Epithelial cell of umbilical artery (primary cell): Measurements from ENCODE around the gene MAGEA3. TPM values are rescaled to one million over a fixed set of nuclear protein-coding genes. Genes with fewer than 3 reads are reported as not detected.

ENCODE experiments used
- total RNA-seq: library from RNA; depleted of rRNA; stranded (reverse); fragments of >200 nt; gene quantifications from 2 replicates; pipeline ENCODE4 v1.2.3, GENCODE V29; 2014

MAGEA3 gene, protein sequence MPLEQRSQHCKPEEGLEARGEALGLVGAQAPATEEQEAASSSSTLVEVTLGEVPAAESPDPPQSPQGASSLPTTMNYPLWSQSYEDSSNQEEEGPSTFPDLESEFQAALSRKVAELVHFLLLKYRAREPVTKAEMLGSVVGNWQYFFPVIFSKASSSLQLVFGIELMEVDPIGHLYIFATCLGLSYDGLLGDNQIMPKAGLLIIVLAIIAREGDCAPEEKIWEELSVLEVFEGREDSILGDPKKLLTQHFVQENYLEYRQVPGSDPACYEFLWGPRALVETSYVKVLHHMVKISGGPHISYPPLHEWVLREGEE
- not detected in 2 replicates for total RNA-seq

DNA sequence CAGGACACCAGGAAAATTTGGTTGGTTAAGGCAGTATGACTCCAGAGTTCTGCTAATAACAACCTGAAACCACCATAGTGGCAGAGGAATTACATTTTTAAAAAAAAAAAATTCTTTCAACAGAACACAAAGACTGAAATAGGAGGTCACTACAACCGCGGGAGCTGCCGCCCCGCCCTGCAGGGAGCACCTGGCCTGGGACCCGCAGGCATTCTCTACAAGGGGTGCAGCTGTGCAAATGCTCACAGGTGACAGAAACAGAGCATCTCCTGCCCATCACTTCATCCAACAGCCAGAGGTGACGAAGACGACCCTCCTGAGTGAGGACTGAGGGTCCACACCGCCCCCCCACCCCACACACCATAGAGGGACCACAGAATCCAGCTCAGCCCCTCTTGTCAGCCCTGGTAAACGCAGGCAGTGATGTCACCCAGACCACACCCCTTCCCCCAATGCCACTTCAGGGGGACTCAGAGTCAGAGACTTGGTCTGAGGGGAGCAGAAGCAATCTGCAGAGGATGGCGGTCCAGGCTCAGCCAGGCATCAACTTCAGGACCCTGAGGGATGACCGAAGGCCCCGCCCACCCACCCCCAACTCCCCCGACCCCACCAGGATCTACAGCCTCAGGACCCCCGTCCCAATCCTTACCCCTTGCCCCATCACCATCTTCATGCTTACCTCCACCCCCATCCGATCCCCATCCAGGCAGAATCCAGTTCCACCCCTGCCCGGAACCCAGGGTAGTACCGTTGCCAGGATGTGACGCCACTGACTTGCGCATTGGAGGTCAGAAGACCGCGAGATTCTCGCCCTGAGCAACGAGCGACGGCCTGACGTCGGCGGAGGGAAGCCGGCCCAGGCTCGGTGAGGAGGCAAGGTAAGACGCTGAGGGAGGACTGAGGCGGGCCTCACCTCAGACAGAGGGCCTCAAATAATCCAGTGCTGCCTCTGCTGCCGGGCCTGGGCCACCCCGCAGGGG, at the start of gene MAGEA3:
Gene MAGEA3 (plus strand): TSS at position 843 of the 980 bp plus-strand sequence. CDS start 2,039 bp downstream, outside the sequence.

DNA sequence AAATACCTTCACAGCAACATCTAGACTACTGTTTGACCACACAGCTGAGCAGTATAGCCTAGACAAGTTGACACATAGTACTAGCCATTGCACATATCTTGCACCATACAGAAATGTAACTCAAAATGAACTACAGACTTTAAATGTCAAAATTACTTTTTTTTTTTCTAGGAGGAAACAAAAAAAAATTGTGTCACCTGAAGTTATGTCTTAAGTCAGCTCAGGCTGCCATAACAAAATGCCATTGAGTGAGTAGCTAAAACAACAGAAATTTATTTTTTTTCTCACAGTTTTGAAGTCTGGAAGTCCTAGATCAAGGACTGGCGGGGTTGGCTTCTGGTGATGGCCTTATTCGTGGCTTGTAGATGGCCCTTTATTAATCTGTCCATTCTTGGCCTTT, 10.6 kb downstream of the MAGEA3 start, which contains the start of gene CSAG2:
Gene CSAG2 (minus strand): TSS at position 101 of the 400 bp plus-strand sequence. CDS start 161 bp downstream, outside the sequence.

DNA sequence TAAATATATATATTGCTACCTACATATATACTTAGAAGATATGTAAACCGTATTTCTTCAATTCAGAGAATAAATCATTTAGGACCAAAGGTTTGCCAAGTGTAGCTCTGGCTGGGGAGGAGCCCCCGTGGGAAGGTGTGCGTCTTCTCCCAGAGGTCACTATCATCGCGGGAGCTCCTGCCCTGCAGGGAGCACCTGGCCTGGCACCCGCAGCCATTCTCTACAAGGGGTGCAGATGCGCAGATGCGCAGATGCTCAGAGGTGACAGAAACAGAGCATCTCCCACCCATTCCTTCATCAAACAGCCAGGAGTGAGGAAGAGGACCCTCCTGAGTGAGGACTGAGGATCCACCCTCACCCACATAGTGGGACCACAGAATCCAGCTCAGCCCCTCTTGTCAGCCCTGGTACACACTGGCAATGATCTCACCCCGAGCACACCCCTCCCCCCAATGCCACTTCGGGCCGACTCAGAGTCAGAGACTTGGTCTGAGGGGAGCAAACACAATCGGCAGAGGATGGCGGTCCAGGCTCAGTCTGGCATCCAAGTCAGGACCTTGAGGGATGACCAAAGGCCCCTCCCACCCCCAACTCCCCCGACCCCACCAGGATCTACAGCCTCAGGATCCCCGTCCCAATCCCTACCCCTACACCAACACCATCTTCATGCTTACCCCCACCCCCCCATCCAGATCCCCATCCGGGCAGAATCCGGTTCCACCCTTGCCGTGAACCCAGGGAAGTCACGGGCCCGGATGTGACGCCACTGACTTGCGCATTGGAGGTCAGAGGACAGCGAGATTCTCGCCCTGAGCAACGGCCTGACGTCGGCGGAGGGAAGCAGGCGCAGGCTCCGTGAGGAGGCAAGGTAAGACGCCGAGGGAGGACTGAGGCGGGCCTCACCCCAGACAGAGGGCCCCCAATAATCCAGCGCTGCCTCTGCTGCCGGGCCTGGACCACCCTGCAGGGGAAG, 15.5 kb downstream of the MAGEA3 start, which contains the start of gene MAGEA2B:
Gene MAGEA2B (plus strand): TSS at position 814 of the 973 bp plus-strand sequence. CDS start 2,479 bp downstream, outside the sequence.

DNA sequence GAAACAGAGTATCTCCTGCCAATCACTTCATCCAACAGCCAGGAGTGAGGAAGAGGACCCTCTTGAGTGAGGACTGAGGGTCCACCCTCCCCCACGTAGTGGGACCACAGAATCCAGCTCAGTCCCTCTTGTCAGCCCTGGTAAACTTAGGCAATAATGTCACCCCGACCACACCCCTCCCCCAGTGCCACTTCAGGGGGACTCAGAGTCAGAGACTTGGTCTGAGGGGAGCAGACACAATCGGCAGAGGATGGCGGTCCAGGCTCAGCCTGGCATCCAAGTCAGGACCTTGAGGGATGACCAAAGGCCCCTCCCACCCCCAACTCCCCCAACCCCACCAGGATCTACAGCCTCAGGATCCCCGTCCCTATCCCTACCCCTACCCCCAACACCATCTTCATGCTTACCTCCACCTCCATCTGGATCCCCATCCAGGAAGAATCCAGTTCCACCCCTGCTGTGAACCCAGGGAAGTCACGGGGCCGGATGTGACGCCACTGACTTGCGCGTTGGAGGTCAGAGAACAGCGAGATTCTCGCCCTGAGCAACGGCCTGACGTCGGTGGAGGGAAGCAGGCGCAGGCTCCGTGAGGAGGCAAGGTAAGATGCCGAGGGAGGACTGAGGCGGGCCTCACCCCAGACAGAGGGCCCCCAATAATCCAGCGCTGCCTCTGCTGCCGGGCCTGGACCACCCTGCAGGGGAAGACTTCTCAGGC, 34.8 kb downstream of the MAGEA3 start, which contains the start of the genes CSAG1 and MAGEA12:
Gene CSAG1 (minus strand): TSS at position 461 of the 715 bp plus-strand sequence. CDS start 1,261 bp downstream, outside the sequence.
Gene MAGEA12 (plus strand): TSS at position 497 of the 715 bp plus-strand sequence. CDS start 2,405 bp downstream, outside the sequence.

Other genes with a start within 250 kb of the MAGEA3 start
- not detected in 2 replicates for gene GABRA3, start 247.5 kb upstream of the MAGEA3 start, total RNA-seq
- gene GABRQ, start 60.9 kb upstream of the MAGEA3 start, total RNA-seq, result not detected in 2 replicates
- gene CSAG2, start 10.5 kb downstream of the MAGEA3 start, total RNA-seq, result not detected in 2 replicates
- gene MAGEA2B, start 15.8 kb downstream of the MAGEA3 start, total RNA-seq, result not detected in 2 replicates
- gene CSAG1, start 34.9 kb downstream of the MAGEA3 start, total RNA-seq, result not detected in 2 replicates
- gene MAGEA12, start 35.0 kb downstream of the MAGEA3 start, total RNA-seq, result not detected in 2 replicates
- not detected in 2 replicates for gene MAGEA2, start 55.0 kb downstream of the MAGEA3 start, total RNA-seq
- gene CSAG3, start 60.4 kb downstream of the MAGEA3 start, total RNA-seq, result not detected in 2 replicates
- not detected in 2 replicates for gene MAGEA6, start 70.9 kb downstream of the MAGEA3 start, total RNA-seq
- 30.5 and 34.2 TPM in 2 replicates for gene CETN2, start 132.0 kb downstream of the MAGEA3 start, total RNA-seq
- 23.7 and 34.0 TPM in 2 replicates for gene NSDHL, start 132.3 kb downstream of the MAGEA3 start, total RNA-seq
- gene ZNF185, start 199.3 kb downstream of the MAGEA3 start, total RNA-seq, result 8.4 and 11.0 TPM in 2 replicates